GM23338 (cell line): ENCODE results near the gene ZMYND11. TPM values are rescaled to one million over a fixed set of nuclear protein-coding genes. Genes with fewer than 3 reads are reported as not detected.

Experiments
- ATAC-seq: fragments of 200-7000 bp; cut with Tn5 transposase; 3 replicates; pipeline ENCODE4 v1.9.1; 2020
- DNase-seq: peaks from one replicate; pipeline ENCODE4 v3.0.0-alpha.2; 2015; ENCODE audit warnings: low spot score
- H2AFZ ChIP-seq: fragments of 200-600 bp; sonication (generic); 2 replicates; pipeline ENCODE4 v1.8.0; 2016; ENCODE audit warnings: antibody characterized with exemption, mild to moderate bottlenecking, moderate library complexity
- H3F3A ChIP-seq: fragments of 200-600 bp; sonication (generic); replicated peaks from 2 replicates; pipeline ENCODE4 v1.8.0; 2017; ENCODE audit warnings: antibody characterized with exemption, mixed run types, low read depth
- H3K27ac ChIP-seq: fragments of 200-600 bp; sonication (generic); 2 replicates; pipeline ENCODE4 v1.6.1; 2016; ENCODE audit warnings: low read depth
- H3K27me3 ChIP-seq: fragments of 200-600 bp; sonication (generic); 2 replicates; pipeline ENCODE4 v1.8.0; 2016; ENCODE audit warnings: mild to moderate bottlenecking, mixed run types, moderate library complexity; ENCODE audit not compliant: insufficient read depth
- H3K36me3 ChIP-seq: fragments of 200-600 bp; sonication (generic); 2 replicates; pipeline ENCODE4 v1.8.0; 2016; ENCODE audit warnings: mild to moderate bottlenecking; ENCODE audit not compliant: insufficient read depth
- H3K4me1 ChIP-seq: fragments of 200-600 bp; sonication (generic); 2 replicates; pipeline ENCODE4 v1.8.0; 2016; ENCODE audit warnings: mild to moderate bottlenecking, moderate library complexity; ENCODE audit not compliant: insufficient read depth
- H3K4me2 ChIP-seq: fragments of 200-600 bp; sonication (generic); 2 replicates; pipeline ENCODE4 v1.7.1; 2017; ENCODE audit warnings: mixed run types
- H3K4me3 ChIP-seq: fragments of 200-600 bp; sonication (generic); 2 replicates; pipeline ENCODE4 v1.6.1; 2016; ENCODE audit warnings: mixed run types
- H3K79me2 ChIP-seq: fragments of 200-600 bp; sonication (generic); replicated peaks from 2 replicates; pipeline ENCODE4 v1.8.0; 2017; ENCODE audit warnings: mild to moderate bottlenecking; ENCODE audit not compliant: insufficient read depth
- H3K9me2 ChIP-seq: fragments of 200-600 bp; sonication (generic); 2 replicates; pipeline ENCODE4 v1.8.0; 2017; ENCODE audit not compliant: insufficient read depth
- H4K20me1 ChIP-seq: fragments of 200-600 bp; sonication (generic); replicated peaks from 2 replicates; pipeline ENCODE4 v1.8.0; 2017; ENCODE audit warnings: mild to moderate bottlenecking; ENCODE audit not compliant: insufficient read depth
- H3K27ac Mint-ChIP-seq: 2 replicates; pipeline ENCODE4 v1.8.0; 2020; ENCODE audit warnings: inconsistent platforms, mild to moderate bottlenecking, moderate library complexity, mixed read lengths
- H3K27me3 Mint-ChIP-seq: 3 replicates; pipeline ENCODE4 v1.8.0; 2022; ENCODE audit warnings: low read depth, mild to moderate bottlenecking, moderate library complexity, mixed read lengths, inconsistent platforms; ENCODE audit not compliant: insufficient read depth, poor library complexity
- H3K36me3 Mint-ChIP-seq: 3 replicates; pipeline ENCODE4 v1.8.0; 2021; ENCODE audit warnings: low read depth, mild to moderate bottlenecking, inconsistent platforms, moderate library complexity, mixed read lengths
- H3K4me1 Mint-ChIP-seq: 3 replicates; pipeline ENCODE4 v1.8.0; 2020; ENCODE audit warnings: mild to moderate bottlenecking, inconsistent platforms, mixed read lengths
- H3K4me3 Mint-ChIP-seq: 3 replicates; pipeline ENCODE4 v1.8.0; 2021; ENCODE audit warnings: moderate library complexity, mild to moderate bottlenecking, inconsistent platforms, mixed read lengths
- H3K9me3 Mint-ChIP-seq: 3 replicates; pipeline ENCODE4 v1.8.0; 2020; ENCODE audit warnings: moderate library complexity, mild to moderate bottlenecking, inconsistent platforms, mixed read lengths
- CREB1 ChIP-seq: fragments of 250-450 bp; sonication (Bioruptor Pico); IDR thresholded peaks from 2 replicates; pipeline ENCODE4 v1.5.0; 2020; ENCODE audit warnings: low read depth, mild to moderate bottlenecking, moderate library complexity
- ETS1 ChIP-seq: IDR thresholded peaks from 2 replicates; pipeline ENCODE4 v1.6.1; 2016; ENCODE audit warnings: antibody characterized with exemption
- EZH2 ChIP-seq: fragments of 200-600 bp; sonication (generic); IDR thresholded peaks from one replicate; pipeline ENCODE4 v1.8.0; 2017; ENCODE audit warnings: antibody characterized with exemption, mild to moderate bottlenecking, low read depth; ENCODE audit not compliant: unreplicated experiment
- EZH2phosphoT487 ChIP-seq: fragments of 200-600 bp; sonication (generic); IDR thresholded peaks from one replicate; pipeline ENCODE4 v1.8.1; 2018; ENCODE audit warnings: antibody characterized with exemption; ENCODE audit not compliant: unreplicated experiment
- JUNB ChIP-seq: IDR thresholded peaks from one replicate; pipeline ENCODE4 v1.6.1; 2016; ENCODE audit warnings: antibody characterized with exemption; ENCODE audit not compliant: unreplicated experiment
- NANOG ChIP-seq: IDR thresholded peaks from 2 replicates; pipeline ENCODE4 v1.6.1; 2016; ENCODE audit warnings: antibody characterized with exemption, borderline replicate concordance
- POLR2AphosphoS5 ChIP-seq: IDR thresholded peaks from 2 replicates; pipeline ENCODE4 v1.6.1; 2016; ENCODE audit warnings: antibody characterized with exemption, low read depth
- REST ChIP-seq: IDR thresholded peaks from one replicate; pipeline ENCODE4 v1.6.1; 2018; ENCODE audit warnings: antibody characterized with exemption; ENCODE audit not compliant: unreplicated experiment
- STAT1 ChIP-seq: IDR thresholded peaks from one replicate; pipeline ENCODE4 v1.6.1; 2016; ENCODE audit warnings: antibody characterized with exemption; ENCODE audit not compliant: unreplicated experiment
- ZNF114 ChIP-seq: fragments of 250-450 bp; sonication (Bioruptor Pico); IDR thresholded peaks from 2 replicates; pipeline ENCODE4 v1.5.0; 2020; ENCODE audit warnings: mild to moderate bottlenecking, moderate library complexity
- ZNF331 ChIP-seq: fragments of 250-450 bp; sonication (Bioruptor Pico); IDR thresholded peaks from 2 replicates; pipeline ENCODE4 v1.5.0; 2020; ENCODE audit warnings: low read depth, mild to moderate bottlenecking, moderate library complexity
- polyA plus RNA-seq: library from polyadenylated mRNA; unstranded; fragments of >200 nt; fragmentation: Nextera tagmentation; extraction: Ambion mirVana; gene quantifications from 2 replicates; pipeline ENCODE4 v1.2.1, GENCODE V29; 2016
- total RNA-seq: library from RNA; depleted of rRNA; stranded (reverse); fragments of >200 nt; shearing (Covaris generic); gene quantifications from 2 replicates; pipeline ENCODE4 v1.2.3, GENCODE V29; 2014
- TF ChIP-seq, protein P1 (sequence below): fragments of 250-450 bp; sonication (Bioruptor Pico); IDR thresholded peaks from 2 replicates; pipeline ENCODE4 v1.5.0; 2020; ENCODE audit warnings: mild to moderate bottlenecking, moderate library complexity
- TF ChIP-seq, protein P2 (sequence below), 2 experiments: fragments of 200-600 bp in 1 of 2; sonication (generic) in 1 of 2; conservative IDR thresholded peaks; 2 replicates each; pipeline versions ENCODE4 v1.5.1 to v1.6.1; 2016 to 2017; ENCODE audit warnings: antibody characterized with exemption in 2 of 2, low read depth in 2 of 2, mild to moderate bottlenecking in 2 of 2, moderate library complexity in 1 of 2

Gene ZMYND11
- total and polyA plus RNA-seq, 2 experiments from 2014 or later, result 8.9 to 16.9 TPM

GRCh38 chr10:135601-136464 is 578 bp downstream of the ZMYND11 start:
- peak; percentile 37 for ATAC-seq
- H3K4me3 ChIP-seq, result peak overlapping the region; percentile 69
- peak overlapping the region; percentile 84 for H3K4me3 Mint-ChIP-seq
- H3K4me1 ChIP-seq, result peaks cover 19% of the 10 kb centered on the region
- H4K20me1 ChIP-seq, result peaks cover 22% of the 10 kb centered on the region
- H3K4me2 ChIP-seq, result peak overlapping the region; percentile 81
- no peaks in the 10 kb centered on the region for H3K36me3 Mint-ChIP-seq
- H3K4me1 Mint-ChIP-seq, result peaks cover 31% of the 10 kb centered on the region
- DNase-seq, result peak; percentile 69
- 0 out of 2 replicates have a peak, but pooled peaks cover 3% of the 10 kb centered on the region for H3F3A ChIP-seq
- no peaks in the 10 kb centered on the region for H3K9me3 Mint-ChIP-seq
- H3K9me2 ChIP-seq, result no peaks in the 10 kb centered on the region
- no peaks in the 10 kb centered on the region for H3K36me3 ChIP-seq
- peaks cover 47% of the 10 kb centered on the region for H3K79me2 ChIP-seq
- peaks cover 13% of the 10 kb centered on the region for H3K27me3 Mint-ChIP-seq
- peaks cover 31% of the 10 kb centered on the region for H3K27me3 ChIP-seq
- H3K27ac Mint-ChIP-seq, result no peak overlapping the region; the same call in 1 of the 2 replicates
- peak overlapping the region; percentile 63; the same call in 1 of the 2 replicates for H2AFZ ChIP-seq
- TF ChIP-seq, protein P1, sequence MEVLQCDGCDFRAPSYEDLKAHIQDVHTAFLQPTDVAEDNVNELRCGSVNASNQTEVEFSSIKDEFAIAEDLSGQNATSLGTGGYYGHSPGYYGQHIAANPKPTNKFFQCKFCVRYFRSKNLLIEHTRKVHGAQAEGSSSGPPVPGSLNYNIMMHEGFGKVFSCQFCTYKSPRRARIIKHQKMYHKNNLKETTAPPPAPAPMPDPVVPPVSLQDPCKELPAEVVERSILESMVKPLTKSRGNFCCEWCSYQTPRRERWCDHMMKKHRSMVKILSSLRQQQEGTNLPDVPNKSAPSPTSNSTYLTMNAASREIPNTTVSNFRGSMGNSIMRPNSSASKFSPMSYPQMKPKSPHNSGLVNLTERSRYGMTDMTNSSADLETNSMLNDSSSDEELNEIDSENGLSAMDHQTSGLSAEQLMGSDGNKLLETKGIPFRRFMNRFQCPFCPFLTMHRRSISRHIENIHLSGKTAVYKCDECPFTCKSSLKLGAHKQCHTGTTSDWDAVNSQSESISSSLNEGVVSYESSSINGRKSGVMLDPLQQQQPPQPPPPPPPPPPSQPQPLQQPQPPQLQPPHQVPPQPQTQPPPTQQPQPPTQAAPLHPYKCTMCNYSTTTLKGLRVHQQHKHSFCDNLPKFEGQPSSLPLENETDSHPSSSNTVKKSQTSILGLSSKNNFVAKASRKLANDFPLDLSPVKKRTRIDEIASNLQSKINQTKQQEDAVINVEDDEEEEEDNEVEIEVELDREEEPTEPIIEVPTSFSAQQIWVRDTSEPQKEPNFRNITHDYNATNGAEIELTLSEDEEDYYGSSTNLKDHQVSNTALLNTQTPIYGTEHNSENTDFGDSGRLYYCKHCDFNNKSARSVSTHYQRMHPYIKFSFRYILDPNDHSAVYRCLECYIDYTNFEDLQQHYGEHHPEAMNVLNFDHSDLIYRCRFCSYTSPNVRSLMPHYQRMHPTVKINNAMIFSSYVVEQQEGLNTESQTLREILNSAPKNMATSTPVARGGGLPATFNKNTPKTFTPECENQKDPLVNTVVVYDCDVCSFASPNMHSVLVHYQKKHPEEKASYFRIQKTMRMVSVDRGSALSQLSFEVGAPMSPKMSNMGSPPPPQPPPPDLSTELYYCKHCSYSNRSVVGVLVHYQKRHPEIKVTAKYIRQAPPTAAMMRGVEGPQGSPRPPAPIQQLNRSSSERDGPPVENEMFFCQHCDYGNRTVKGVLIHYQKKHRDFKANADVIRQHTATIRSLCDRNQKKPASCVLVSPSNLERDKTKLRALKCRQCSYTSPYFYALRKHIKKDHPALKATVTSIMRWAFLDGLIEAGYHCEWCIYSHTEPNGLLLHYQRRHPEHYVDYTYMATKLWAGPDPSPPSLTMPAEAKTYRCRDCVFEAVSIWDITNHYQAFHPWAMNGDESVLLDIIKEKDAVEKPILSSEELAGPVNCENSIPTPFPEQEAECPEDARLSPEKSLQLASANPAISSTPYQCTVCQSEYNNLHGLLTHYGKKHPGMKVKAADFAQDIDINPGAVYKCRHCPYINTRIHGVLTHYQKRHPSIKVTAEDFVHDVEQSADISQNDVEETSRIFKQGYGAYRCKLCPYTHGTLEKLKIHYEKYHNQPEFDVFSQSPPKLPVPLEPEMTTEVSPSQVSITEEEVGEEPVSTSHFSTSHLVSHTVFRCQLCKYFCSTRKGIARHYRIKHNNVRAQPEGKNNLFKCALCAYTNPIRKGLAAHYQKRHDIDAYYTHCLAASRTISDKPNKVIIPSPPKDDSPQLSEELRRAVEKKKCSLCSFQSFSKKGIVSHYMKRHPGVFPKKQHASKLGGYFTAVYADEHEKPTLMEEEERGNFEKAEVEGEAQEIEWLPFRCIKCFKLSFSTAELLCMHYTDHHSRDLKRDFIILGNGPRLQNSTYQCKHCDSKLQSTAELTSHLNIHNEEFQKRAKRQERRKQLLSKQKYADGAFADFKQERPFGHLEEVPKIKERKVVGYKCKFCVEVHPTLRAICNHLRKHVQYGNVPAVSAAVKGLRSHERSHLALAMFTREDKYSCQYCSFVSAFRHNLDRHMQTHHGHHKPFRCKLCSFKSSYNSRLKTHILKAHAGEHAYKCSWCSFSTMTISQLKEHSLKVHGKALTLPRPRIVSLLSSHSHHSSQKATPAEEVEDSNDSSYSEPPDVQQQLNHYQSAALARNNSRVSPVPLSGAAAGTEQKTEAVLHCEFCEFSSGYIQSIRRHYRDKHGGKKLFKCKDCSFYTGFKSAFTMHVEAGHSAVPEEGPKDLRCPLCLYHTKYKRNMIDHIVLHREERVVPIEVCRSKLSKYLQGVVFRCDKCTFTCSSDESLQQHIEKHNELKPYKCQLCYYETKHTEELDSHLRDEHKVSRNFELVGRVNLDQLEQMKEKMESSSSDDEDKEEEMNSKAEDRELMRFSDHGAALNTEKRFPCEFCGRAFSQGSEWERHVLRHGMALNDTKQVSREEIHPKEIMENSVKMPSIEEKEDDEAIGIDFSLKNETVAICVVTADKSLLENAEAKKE (CRISPR knock-in tag), result no peak
- TF ChIP-seq POLR2AphosphoS5 (no peak; the same call in 1 of the 2 replicates), NANOG (no peak), EZH2phosphoT487 (no peak), JUNB (no peak), REST (no peak), EZH2 (no peak), ETS1 (no peak), CREB1 (CRISPR knock-in tag) (no peak), STAT1 (no peak), ZNF331 (CRISPR knock-in tag) (no peak), ZNF114 (CRISPR knock-in tag) (no peak)
- TF ChIP-seq, protein P2, sequence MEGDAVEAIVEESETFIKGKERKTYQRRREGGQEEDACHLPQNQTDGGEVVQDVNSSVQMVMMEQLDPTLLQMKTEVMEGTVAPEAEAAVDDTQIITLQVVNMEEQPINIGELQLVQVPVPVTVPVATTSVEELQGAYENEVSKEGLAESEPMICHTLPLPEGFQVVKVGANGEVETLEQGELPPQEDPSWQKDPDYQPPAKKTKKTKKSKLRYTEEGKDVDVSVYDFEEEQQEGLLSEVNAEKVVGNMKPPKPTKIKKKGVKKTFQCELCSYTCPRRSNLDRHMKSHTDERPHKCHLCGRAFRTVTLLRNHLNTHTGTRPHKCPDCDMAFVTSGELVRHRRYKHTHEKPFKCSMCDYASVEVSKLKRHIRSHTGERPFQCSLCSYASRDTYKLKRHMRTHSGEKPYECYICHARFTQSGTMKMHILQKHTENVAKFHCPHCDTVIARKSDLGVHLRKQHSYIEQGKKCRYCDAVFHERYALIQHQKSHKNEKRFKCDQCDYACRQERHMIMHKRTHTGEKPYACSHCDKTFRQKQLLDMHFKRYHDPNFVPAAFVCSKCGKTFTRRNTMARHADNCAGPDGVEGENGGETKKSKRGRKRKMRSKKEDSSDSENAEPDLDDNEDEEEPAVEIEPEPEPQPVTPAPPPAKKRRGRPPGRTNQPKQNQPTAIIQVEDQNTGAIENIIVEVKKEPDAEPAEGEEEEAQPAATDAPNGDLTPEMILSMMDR (conservative IDR thresholded peaks at IDR 0.05; ENCODE audit: low read depth in 2 of 2), result no peak
- H3K27ac ChIP-seq, result no peak overlapping the region
